ENCODE measurements around the gene TPPP2.

TPPP2 gene

GRCh38 chr14:21059842-21060613 lies 30.0 kb downstream of the TPPP2 start:
- no peak for DNase-seq

- no peak for DNase-seq
Observed at GRCh38 chr14:21060614-21061346, 30.8 kb downstream of the TPPP2 start.

- DNase-seq, result no peak
Observed at GRCh38 chr14:21061347-21061668, 31.3 kb downstream of the TPPP2 start.

GRCh38 chr14:21063479-21063878 lies 33.5 kb downstream of the TPPP2 start:
- no peak for DNase-seq

GRCh38 chr14:21066882-21067502 lies 37.0 kb downstream of the TPPP2 start:
- no peak for DNase-seq

GRCh38 chr14:21068521-21069387 lies 38.7 kb downstream of the TPPP2 start:
- DNase-seq, result peak; percentile 71

- DNase-seq, result peak; percentile 56
Observed at GRCh38 chr14:21069388-21070082, 39.5 kb downstream of the TPPP2 start.

GRCh38 chr14:21070083-21070609 lies 40.1 kb downstream of the TPPP2 start, which contains the start of gene ARHGEF40:
Gene ARHGEF40 (plus strand): TSS chr14:21070304. CDS start chr14:21070397, 93 bp downstream.
- peak; percentile 82 for DNase-seq

- DNase-seq, result peak; percentile 55
Observed at GRCh38 chr14:21070610-21071224, 40.7 kb downstream of the TPPP2 start.

- DNase-seq, result peak; percentile 80
Observed at GRCh38 chr14:21071225-21072030, 41.4 kb downstream of the TPPP2 start.

- DNase-seq, result no peak
Observed at GRCh38 chr14:21072031-21072473, 42.0 kb downstream of the TPPP2 start.

GRCh38 chr14:21072781-21073339 lies 42.8 kb downstream of the TPPP2 start:
- DNase-seq, result no peak

- DNase-seq, result no peak
Observed at GRCh38 chr14:21073921-21074320, 43.9 kb downstream of the TPPP2 start.

- no peak for DNase-seq
Observed at GRCh38 chr14:21074398-21075272, 44.6 kb downstream of the TPPP2 start.

GRCh38 chr14:21075719-21076437 lies 45.9 kb downstream of the TPPP2 start:
- no peak for DNase-seq

GRCh38 chr14:21077672-21078071 lies 47.7 kb downstream of the TPPP2 start:
- DNase-seq, result no peak

GRCh38 chr14:21078287-21078686 lies 48.3 kb downstream of the TPPP2 start:
- no peak for DNase-seq

GRCh38 chr14:21078726-21079125 lies 48.7 kb downstream of the TPPP2 start:
- DNase-seq, result no peak
